GM18511 (cell line): ENCODE results near the gene C12orf60.

ENCODE experiments used
- ATAC-seq: cut with Tn5 transposase; IDR thresholded peaks from one replicate; pipeline ENCODE4 v1.9.1; 2021; ENCODE audit warnings: mild to moderate bottlenecking, moderate library complexity; ENCODE audit not compliant: unreplicated experiment

The C12orf60 gene

DNA sequence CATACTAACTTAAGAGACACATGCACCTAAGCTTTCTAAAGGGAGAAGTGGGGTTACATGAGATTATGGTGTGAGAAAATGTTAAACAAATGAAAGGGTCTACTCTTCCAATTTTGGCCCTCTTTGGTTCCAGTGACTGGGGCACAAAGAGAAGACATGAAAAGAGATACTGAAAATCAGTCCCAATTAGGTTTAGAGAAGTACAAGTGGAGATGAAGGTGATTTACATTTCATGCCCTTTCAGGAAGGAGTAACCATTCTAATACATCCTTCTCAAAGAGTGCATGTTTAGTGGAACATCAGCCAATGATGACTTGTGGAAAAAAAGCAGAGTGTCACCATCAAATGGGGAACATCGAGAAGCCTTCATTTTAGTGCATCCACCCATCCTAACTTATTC lies 67.8 kb downstream of the C12orf60 start:
- ATAC-seq, result no peak

DNA sequence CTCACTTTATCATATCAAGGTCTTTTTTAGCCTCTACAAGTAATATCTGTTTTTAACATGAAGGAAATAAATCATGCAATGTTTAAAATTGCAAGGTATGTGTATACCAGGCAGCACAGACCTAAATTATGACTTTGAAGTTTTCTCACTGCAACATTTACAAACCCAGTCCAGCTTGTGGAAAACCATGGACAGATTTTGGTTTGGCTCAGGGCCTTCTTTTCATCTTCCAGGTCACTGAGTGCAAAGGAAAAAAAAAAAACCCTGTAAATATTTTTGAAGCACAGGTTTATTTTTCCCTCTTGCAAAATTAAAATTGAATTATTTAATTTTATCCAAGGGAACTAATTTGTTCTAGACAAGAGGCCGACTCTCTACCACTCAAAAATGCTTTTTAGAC lies 68.4 kb downstream of the C12orf60 start:
- no peak for ATAC-seq

DNA sequence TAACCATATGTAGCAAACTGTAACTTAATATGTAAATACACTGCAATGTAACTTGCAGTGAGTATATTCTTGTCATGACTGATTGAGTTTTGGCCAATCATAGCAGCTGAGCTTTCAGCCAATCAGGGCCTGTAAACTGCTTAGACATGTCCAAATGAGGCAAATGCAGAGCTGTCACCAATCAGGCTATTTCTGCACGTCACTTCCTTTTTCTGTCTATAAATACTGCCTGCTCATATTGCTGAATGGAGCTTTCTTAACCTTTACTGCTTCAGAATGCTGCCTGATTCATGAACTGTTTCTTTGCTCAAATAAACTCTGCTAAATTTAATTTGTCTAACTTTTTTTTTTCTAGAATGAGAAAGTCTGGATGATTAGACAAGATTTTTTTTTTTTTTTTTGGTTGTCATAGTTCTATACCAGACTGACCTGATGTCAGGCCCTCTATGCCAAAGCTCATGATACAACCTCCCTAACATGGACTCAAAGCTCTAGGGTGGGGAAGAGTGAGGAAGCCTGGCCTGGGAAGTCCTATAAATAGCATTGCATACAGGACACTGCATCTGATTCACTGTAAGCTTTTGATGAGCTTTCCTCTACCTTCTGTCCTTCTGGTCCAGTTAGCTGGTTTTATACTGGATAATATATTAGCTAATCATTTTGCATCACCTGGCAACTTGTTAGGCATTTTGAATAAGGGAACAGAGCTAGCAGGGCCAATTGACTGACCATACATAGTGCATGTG lies 70.1 kb downstream of the C12orf60 start:
- no peak for ATAC-seq
